Ectodermal cell (in vitro differentiated cells): Measurements from ENCODE around the gene TMEM204.

Experiments used
- H3K27ac ChIP-seq: 2 replicates; pipeline ENCODE4 v1.7.0; 2013; ENCODE audit warnings: mild to moderate bottlenecking, low read depth, low read length; ENCODE audit not compliant: insufficient read depth, poor library complexity, severe bottlenecking
- H3K27me3 ChIP-seq: 2 replicates; pipeline ENCODE4 v1.7.0; 2013; ENCODE audit warnings: mild to moderate bottlenecking, low read length; ENCODE audit not compliant: insufficient read depth, control insufficient read depth, poor library complexity, severe bottlenecking
- H3K36me3 ChIP-seq: one replicate; pipeline ENCODE4 v1.7.0; 2013; ENCODE audit warnings: low read length; ENCODE audit not compliant: control insufficient read depth, insufficient read depth
- H3K4me1 ChIP-seq: one replicate; pipeline ENCODE4 v1.7.0; 2013; ENCODE audit warnings: low read length; ENCODE audit not compliant: control insufficient read depth, insufficient read depth
- H3K4me3 ChIP-seq: 2 replicates; pipeline ENCODE4 v1.7.0; 2013; ENCODE audit warnings: low read depth, low read length, control low read depth; ENCODE audit not compliant: insufficient read depth
- H3K9me3 ChIP-seq: 2 replicates; pipeline ENCODE4 v1.7.0; 2013; ENCODE audit warnings: mild to moderate bottlenecking, low read length, moderate library complexity; ENCODE audit not compliant: control insufficient read depth
- WGBS, 2 experiments: methylation state at CpG; one replicate each; pipeline ENCODE4 v1.1.7; 2013; ENCODE audit warnings: missing lambda C conversion rate in 2 of 2; 5-methylcytosine and 5-hydroxymethylcytosine counted together

The TMEM204 gene

GRCh38 chr16:1499756-1500464 is 33.6 kb upstream of the TMEM204 start:
- Histone ChIP-seq H3K9me3 (no peaks in the 10 kb centered on the region), H3K36me3 (peaks cover 42% of the 10 kb centered on the region), H3K27ac (no peak overlapping the region), H3K27me3 (no peaks in the 10 kb centered on the region), H3K4me3 (no peak overlapping the region), H3K4me1 (no peaks in the 10 kb centered on the region)
- 96% methylated on average over 36 of the region's 36 CpGs for WGBS, 2 experiments

DNA sequence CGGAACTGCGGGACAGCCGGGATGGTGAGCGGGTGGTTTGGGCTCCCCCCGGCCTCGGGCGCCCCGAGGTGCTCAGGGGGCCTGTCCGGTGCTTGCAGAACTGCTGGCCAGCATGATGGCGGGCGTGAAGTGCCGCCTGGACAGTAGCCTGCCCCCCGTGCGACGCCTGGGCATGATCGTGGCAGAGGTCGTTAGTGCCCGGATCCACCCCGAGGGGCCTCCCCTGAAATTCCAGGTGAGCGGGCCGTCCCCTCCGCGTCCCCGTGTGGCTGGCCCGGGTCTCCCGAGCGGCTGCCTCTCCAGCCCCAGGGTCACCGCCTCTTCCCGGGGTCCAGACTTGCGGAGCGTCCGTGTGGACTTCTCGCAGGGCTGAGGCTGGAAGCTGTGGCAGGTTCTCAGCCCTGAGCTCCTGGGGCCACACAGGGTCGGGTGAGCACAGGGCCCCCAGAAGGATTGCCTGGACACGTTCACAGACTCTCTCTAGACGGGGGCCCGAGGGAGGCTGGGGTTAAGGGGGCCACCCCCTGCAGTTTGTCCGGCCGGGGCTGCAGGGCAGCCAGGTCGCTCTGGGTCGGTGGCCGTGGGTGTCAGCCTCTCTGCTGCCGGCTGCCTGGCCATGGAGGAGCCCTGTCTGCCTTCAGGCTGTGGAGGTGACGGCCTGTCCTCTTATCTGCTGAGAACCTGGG is 32.9 kb upstream of the TMEM204 start:
- H3K27ac ChIP-seq: no peak overlapping the region
- H3K4me1 ChIP-seq: no peaks in the 10 kb centered on the region
- H3K27me3 ChIP-seq: no peaks in the 10 kb centered on the region
- 96 to 97% methylated on average over 44 of the region's 44 CpGs for WGBS, 2 experiments
- no peaks in the 10 kb centered on the region for H3K9me3 ChIP-seq
- H3K36me3 ChIP-seq: peaks cover 36% of the 10 kb centered on the region
- no peak overlapping the region for H3K4me3 ChIP-seq

- no peak overlapping the region for H3K4me3 ChIP-seq
- 96% methylated on average over 23 of the region's 23 CpGs for WGBS, 2 experiments
Observed at GRCh38 chr16:1501630-1502029, 31.8 kb upstream of the TMEM204 start.

DNA sequence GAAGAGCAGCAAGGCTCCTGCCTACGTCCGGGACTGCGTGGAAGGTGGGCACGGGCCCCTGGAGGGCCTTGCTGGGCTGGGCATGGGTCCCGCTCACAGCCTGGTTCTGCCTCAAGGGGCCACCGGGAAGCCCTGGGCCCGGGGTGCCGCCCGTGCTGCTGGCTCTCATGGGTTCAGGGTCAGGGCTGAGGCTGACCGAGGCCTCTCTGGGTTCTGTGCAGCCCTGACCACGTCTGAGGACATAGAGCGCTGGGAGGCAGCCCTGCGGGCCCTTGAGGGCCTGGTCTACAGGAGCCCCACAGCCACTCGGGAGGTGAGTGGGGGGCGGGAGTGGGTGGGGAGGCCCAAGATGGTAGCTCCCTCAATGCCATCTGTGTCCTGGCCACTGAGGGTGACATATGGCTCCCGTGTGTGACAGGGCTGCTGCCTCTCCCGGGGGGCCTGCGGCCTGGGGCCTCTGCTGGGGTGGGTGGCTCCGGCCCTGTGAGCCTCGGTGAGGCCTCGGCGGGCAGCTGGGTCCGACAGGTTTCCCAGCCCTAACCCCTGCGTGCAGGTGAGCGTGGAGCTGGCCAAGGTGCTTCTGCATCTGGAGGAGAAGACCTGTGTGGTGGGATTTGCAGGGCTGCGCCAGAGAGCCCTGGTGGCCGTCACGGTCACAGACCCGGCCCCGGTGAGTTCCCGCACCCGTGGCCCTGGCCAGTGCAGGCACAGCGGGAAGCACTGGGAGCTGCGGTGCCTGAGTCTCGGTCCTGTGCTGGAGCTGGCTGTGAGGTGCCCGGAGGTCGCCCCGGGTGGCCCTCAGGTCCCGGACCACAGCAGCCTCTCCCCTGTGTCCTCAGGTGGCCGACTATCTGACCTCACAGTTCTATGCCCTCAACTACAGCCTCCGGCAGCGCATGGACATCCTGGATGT is 31.1 kb upstream of the TMEM204 start:
- Histone ChIP-seq H3K4me3 (no peak overlapping the region), H3K36me3 (peaks cover 24% of the 10 kb centered on the region), H3K9me3 (no peaks in the 10 kb centered on the region), H3K27me3 (no peaks in the 10 kb centered on the region), H3K27ac (no peak overlapping the region), H3K4me1 (no peaks in the 10 kb centered on the region)
- 96% methylated on average over 42 of the region's 42 CpGs for WGBS, 2 experiments

More at GRCh38 chr16:1501630-1502029, 31.8 kb upstream of the TMEM204 start:
- Histone ChIP-seq H3K36me3 (peaks cover 31% of the 10 kb centered on the region), H3K4me1 (no peaks in the 10 kb centered on the region), H3K27me3 (no peaks in the 10 kb centered on the region), H3K9me3 (no peaks in the 10 kb centered on the region), H3K27ac (no peak overlapping the region)

GRCh38 chr16:1503110-1503955 is 30.1 kb upstream of the TMEM204 start:
- Histone ChIP-seq H3K4me3 (no peak overlapping the region), H3K36me3 (peaks cover 23% of the 10 kb centered on the region), H3K9me3 (no peaks in the 10 kb centered on the region), H3K4me1 (no peaks in the 10 kb centered on the region), H3K27me3 (no peaks in the 10 kb centered on the region), H3K27ac (no peak overlapping the region)
- 96 to 97% methylated on average over 37 of the region's 37 CpGs for WGBS, 2 experiments

DNA sequence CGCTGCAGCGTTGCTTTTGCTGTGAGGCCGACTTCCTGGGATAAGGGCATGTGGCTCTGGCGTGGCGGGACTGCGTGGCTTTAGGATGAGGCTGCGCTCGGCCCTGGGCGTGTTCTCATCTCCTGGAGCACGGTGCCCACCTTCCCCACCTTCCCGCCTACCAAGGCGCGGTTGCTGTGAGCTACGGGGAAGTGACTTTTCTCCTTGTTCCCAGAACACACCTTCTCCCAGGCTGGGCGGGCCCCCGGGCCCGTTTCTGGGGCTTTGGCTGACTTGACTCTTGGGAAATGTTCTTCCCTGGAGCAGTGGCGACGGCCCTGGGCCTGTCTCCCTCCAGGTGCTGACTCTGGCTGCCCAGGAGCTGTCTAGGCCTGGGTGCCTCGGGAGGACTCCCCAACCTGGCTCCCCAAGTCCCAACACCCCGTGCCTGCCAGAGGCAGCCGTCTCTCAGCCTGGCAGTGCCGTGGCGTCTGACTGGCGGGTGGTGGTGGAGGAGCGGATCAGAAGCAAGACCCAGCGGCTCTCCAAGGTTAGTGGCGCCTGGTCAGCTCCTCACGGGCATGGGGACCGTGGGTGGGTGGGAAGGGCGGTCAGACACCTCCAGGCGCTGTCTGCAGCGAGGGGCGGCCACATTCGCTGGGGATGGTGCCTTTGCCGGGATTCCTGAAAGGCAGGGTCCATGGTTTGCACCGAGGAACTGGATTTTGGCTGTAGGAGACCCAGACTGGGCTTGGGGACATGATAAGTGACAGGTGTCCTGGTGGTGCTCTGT is 28.2 kb upstream of the TMEM204 start:
- Histone ChIP-seq H3K4me3 (no peak overlapping the region), H3K4me1 (no peaks in the 10 kb centered on the region), H3K9me3 (no peaks in the 10 kb centered on the region), H3K27ac (no peak overlapping the region), H3K36me3 (peaks cover 23% of the 10 kb centered on the region), H3K27me3 (no peaks in the 10 kb centered on the region)
- WGBS, 2 experiments: 96% methylated on average over 37 of the region's 37 CpGs

- H3K4me1 ChIP-seq: no peaks in the 10 kb centered on the region
- H3K27me3 ChIP-seq: no peaks in the 10 kb centered on the region
- 95 to 96% methylated on average over 22 of the region's 22 CpGs for WGBS, 2 experiments
- peaks cover 23% of the 10 kb centered on the region for H3K36me3 ChIP-seq
- no peak overlapping the region for H3K4me3 ChIP-seq
- H3K9me3 ChIP-seq: no peaks in the 10 kb centered on the region
- no peak overlapping the region for H3K27ac ChIP-seq
Observed at GRCh38 chr16:1505912-1506311, 27.6 kb upstream of the TMEM204 start.

DNA sequence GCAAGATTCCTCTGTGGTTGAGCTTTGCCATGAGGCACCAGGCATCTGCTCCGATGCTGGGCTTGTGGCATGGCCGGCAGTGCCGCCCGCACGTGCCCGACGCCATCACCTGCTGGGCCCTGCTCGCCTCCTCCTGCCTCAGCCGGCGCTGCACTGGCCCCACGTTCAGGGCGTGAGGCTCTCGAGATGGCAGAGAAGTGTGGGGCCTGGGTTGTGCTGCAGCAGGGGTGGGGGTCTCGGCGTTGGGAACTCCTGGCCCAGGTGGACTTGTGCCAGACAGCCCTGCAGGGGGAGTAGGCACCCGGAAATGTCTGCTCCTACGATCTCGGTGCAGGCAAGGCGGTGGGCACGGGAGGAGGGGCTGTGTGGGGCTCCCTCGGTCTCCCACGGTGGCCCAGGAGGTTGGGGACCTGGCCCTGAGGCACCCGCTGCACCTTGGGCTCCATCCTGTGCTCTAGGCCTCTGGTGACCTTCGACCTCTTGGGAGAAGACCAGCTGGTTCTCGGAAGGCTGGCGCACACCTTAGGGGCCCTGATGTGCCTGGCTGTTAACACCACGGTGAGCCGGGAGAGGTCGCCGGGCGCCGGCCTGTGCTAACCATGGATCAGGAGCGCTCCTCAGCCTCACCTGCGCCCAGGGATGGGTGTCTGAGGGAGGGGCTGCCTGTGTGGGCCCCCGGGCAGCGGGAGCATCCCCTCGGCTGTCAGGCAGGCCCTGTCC is 26.8 kb upstream of the TMEM204 start:
- Histone ChIP-seq H3K27ac (no peak overlapping the region), H3K9me3 (no peaks in the 10 kb centered on the region), H3K4me3 (no peak overlapping the region), H3K36me3 (peaks cover 20% of the 10 kb centered on the region), H3K27me3 (no peaks in the 10 kb centered on the region), H3K4me1 (no peaks in the 10 kb centered on the region)
- 95 to 96% methylated on average over 37 of the region's 37 CpGs for WGBS, 2 experiments
